Liver (tissue), 3 donors: ENCODE data around the gene GNG12.

Source experiments
- CTCF ChIP-seq: fragments of 150-350 bp; IDR thresholded peaks from 2 replicates; pipeline ENCODE4 v1.5.1; 2017; ENCODE audit warnings: improper control_type of control experiment, low read depth, low read length; ENCODE audit not compliant: missing input control
- MAX ChIP-seq: IDR thresholded peaks from 2 replicates; pipeline ENCODE4 v1.6.1; 2016; ENCODE audit warnings: antibody characterized with exemption
- RAD21 ChIP-seq, 2 donors: IDR thresholded peaks; 2 replicates each; pipeline ENCODE4 v1.6.1; 2016; ENCODE audit warnings: antibody characterized with exemption in 2 of 2, mild to moderate bottlenecking in 2 of 2
- RXRA ChIP-seq, 2 donors: IDR thresholded peaks; 2 replicates each; pipeline ENCODE4 v1.6.1; 2017 to 2018; ENCODE audit warnings: antibody characterized with exemption in 2 of 2, mild to moderate bottlenecking in 1 of 2
- YY1 ChIP-seq: IDR thresholded peaks from 2 replicates; pipeline ENCODE4 v1.6.1; 2016; ENCODE audit warnings: antibody characterized with exemption, mild to moderate bottlenecking
- donor health status: healthy.
- donor health status: healthy.

- TF ChIP-seq CTCF (no peak), MAX (no peak), YY1 (no peak), RAD21 (IDR thresholded peaks at IDR 0.05) (no peak), RXRA (IDR thresholded peaks at IDR 0.05) (no peak)
These were observed 97.2 kb downstream of the GNG12 start for GRCh38 chr1:67735806-67736627.
